GM18867 (cell line): ENCODE results near the gene SHC3.

Experiments
- ATAC-seq: cut with Tn5 transposase; IDR thresholded peaks from one replicate; pipeline ENCODE4 v1.9.1; 2021; ENCODE audit warnings: mild to moderate bottlenecking, moderate library complexity; ENCODE audit not compliant: unreplicated experiment

SHC3 gene

DNA sequence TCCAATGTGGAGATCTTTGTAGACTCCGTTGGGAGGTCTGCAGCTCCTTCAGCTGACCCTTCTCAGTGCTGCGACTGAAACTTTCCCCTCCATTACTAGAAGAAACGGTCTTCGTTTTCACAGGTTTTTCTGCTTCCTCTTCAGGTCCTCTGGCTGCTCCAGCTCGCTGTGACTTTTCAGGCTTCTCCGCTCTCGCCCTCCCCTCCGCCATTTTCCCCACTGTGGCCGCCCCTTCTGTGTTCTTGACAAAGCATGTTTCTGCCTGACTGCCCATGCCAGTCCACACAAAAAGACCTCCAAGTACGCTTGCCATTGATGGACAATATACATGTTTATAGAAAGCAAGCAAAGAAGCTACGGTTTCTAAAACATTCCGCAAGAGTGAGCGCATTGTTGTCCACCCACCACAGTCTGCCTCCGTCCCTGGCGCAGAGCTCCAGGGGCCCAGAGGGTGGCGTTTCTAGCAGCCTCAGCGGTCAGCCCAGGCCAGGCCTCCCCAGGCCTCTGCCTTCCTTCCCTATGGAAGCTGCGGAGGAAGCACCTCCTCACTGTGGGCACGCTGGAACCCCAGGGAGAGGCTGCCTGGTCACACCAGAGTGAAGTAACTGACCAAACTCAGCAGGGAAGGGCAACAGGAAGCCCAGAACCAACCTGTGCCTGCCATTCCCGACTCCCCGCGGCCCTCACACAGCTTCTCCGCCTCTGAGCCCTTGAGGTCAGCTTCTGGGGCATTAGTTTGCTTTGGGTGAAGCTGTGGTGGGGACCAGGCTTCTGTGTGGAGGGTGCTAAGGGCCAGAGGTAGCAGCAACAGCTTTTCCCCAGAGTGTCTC lies 207.3 kb downstream of the SHC3 start:
- no peak for ATAC-seq

DNA sequence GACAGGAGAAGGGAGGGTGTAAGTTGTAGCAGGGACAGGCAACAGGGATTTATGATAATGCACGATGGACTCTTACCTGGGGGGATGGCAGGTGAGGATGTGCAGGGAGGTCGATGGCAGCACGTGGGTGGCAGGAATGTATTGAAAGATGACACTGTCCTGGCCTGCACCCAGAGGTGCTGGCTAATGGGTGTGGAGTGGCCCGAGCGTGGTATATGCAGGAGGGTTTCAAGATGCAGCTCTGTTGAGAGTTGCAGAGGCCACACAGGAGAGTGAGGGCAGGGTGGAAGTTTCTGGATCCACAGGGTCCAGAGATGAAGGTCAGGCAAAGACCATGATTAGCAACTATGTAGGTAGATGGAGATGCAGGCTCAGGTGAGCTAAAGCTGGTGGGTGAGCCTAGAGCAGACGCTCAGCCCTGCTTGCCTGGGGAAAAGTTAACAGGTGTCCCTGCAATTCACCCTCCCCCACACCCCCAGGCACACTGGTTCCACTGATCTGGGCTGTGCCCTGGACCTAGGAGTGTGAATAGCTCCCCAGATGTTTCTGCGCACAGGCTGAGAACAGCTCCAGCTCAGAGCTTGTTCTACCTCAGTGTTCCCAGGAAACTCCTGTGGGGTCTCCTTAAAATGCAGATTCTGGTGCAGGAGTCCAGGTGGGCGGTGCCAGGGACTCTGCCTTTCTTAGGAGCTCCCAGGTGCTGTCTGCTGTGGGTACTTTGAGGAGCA lies 208.8 kb downstream of the SHC3 start:
- no peak for ATAC-seq

DNA sequence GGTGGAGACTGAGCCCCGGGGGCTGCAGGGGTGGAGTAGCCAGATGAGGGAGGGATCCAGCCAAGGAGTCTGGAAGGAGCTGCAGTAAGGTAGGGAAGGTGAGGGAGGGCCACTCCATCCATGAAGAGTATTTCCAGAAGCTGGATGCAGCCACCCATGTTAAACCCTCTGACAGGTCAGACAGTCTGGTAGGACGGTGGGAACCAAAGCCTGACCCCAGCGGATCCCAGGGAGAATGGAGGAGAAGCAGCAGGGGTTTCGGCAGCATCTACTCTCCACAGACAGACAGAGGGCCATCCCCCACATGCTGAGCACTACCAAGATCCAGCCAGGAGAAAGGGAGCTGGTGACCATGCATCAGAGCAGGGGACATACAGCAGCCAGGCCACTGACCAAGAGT lies 209.8 kb downstream of the SHC3 start:
- no peak for ATAC-seq

DNA sequence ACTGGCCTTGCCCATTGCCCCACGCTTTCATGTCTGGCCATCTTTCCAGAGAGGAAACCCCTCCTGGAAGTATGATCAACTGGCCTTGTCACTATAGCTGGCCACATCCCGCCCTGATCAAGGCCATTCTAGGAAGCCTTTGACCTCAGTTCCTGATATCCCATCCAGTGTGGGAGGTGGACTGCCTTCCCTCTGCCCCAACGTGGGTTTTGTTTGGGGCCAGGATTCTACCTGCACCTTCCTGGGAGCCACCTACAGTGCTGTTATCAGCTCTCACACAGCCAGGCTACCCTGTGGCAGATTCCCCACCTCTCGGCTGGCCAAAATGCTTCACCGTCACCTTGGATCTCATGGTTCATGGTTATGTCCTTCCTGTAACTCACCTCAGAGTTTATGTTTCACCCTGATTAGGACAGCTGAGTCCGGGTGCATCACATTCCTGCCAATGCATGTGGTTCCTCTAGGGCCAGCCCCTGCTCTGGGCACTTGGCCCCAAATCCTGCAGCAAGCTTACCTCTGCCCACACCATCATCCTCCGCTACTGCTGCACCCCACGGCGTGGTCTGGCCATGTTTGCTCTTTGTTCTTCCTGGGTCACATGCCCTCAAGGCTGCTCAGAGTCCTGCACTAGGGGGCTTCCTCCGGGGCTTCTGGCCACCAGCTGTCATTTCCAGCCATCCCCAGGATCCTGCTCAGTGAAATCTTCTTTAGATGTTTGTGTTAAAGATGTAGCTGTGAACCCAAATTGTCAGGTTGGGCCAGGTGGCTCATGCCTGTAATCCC lies 211.5 kb downstream of the SHC3 start:
- no peak for ATAC-seq

DNA sequence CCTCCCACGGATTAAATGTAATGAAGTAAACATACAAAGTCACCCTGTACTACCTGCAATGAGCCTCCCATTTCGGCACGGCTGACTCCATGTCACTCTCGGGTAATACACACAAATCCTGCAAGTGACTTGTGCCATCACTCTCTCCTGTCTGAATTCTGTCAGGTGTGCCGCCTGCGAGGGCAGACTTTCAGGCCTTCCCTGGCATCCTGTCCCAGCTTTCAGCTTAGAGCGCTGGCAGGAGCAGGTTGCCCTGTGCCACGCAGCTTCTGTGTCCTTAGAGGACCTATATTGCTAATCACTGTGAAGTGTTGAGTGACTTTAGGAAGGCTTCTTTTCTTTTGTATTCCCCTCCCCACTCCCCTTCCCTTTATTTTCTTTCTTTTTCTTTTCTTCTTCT lies 213.1 kb downstream of the SHC3 start:
- ATAC-seq = no peak

DNA sequence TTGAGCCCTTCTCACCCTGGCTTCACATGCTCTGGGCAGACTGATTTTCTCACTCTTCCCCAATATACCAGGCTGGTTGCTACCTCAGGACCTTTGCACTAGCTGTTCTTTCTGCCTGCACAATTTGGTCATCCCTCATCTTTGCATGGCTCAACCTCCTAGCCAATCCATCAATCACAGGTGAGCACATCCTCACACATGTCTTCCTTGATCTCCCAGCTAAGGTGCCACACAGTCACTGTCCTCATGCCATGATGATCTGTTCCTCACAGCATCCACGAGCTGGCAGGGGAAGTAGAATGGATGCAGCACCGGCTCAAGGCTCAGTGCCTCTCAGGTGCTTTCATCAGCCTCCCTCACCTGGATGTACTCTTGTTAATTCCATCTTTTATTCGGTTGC lies 218.0 kb downstream of the SHC3 start:
- ATAC-seq = no peak

DNA sequence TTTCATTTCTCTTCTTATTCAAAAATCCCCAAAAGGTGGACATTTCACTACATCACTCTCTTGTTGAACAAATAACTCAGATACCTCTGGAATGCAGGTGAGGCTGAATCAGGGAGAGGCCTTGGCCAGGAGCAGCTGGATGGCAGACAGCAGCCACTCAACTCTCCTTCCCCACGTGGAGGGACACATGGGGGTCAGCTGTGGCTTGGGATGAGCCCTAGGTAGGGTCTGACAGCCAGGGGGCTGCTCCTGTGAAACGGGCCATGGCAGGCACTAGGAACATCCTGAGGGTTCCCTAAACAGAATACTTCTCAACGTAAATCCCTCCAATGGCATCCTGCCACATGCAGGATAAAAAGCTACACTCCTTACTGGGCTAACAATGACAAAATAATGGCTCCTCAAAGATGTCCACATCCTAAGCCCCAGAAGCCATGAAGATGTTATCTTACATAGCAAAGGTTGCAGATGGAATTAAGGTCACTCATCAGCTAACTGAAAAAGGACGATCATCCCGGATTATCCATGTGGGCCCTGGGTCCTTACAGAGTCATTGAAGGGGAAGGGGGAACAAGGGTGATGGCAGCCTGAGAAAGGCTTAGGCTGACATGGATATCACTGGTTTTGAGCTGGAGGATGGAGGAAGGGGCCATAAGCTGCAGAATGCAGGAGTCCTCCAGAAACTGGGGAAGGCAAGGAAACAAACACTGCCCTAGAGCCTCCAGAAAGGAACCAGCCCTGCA lies 218.7 kb downstream of the SHC3 start:
- no peak for ATAC-seq

DNA sequence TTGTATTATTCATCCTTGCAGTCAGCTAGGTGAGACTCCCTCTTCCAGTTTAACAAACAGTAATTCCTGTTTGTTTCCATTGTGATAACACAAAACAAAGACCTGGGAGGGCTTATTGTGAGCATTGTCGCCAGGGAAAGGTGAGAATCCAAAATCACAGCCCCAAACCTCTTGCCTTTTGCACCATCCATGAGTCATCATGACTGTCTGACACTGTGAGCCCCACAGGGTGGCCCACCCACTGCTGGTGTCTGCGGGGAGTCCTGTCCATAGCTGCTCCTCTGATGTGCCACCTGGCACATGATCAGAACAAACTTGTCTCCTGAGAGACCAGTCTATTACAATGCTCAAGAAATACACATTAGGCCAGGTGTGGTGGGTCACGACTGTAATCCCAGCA lies 221.1 kb downstream of the SHC3 start:
- no peak for ATAC-seq
